ENCODE measurements around the gene SLC37A4. TPM values are rescaled to one million over a fixed set of nuclear protein-coding genes. Genes with fewer than 3 reads are reported as not detected.

Gene SLC37A4
- total and polyA plus RNA-seq, 2 of the 13 experiments (the other 11 are each of a cell fraction or from before 2014, with no cell fraction given): 43.0 to 56.1 TPM

- peak; percentile 31; the same call in 1 of the 2 replicates for TF ChIP-seq MYPOP (CRISPR knock-in tag; IDR thresholded peaks at IDR 0.05)
- TF ChIP-seq HNRNPH1 (optimal IDR thresholded peaks at IDR 0.05; ENCODE audit: low read depth, low read length): no peak
- TF ChIP-seq MEIS1 (CRISPR knock-in tag; IDR thresholded peaks at IDR 0.05; ENCODE audit: borderline replicate concordance): no peak
- TF ChIP-seq ZNF724P (CRISPR knock-in tag; IDR thresholded peaks at IDR 0.05; ENCODE audit: borderline replicate concordance): no peak
- TF ChIP-seq, protein P1, sequence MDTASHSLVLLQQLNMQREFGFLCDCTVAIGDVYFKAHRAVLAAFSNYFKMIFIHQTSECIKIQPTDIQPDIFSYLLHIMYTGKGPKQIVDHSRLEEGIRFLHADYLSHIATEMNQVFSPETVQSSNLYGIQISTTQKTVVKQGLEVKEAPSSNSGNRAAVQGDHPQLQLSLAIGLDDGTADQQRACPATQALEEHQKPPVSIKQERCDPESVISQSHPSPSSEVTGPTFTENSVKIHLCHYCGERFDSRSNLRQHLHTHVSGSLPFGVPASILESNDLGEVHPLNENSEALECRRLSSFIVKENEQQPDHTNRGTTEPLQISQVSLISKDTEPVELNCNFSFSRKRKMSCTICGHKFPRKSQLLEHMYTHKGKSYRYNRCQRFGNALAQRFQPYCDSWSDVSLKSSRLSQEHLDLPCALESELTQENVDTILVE (CRISPR knock-in tag; IDR thresholded peaks at IDR 0.05): peak; percentile 92
- TF ChIP-seq MBD4 (IDR thresholded peaks at IDR 0.05; ENCODE audit: borderline replicate concordance, low read length): no peak
- TF ChIP-seq ZSCAN29 (CRISPR knock-in tag; conservative IDR thresholded peaks at IDR 0.05): no peak
- TF ChIP-seq ZNF780A (CRISPR knock-in tag; IDR thresholded peaks at IDR 0.05): no peak
- TF ChIP-seq KDM2A (CRISPR knock-in tag; IDR thresholded peaks at IDR 0.05; ENCODE audit: borderline replicate concordance, low read depth): peak; percentile 96
- TF ChIP-seq NFIB (CRISPR knock-in tag; IDR thresholded peaks at IDR 0.05; ENCODE audit: borderline replicate concordance): no peak
- TF ChIP-seq ZNF441 (CRISPR knock-in tag; IDR thresholded peaks at IDR 0.05; ENCODE audit: borderline replicate concordance): no peak
- no peak for TF ChIP-seq ZNF883 (CRISPR knock-in tag; IDR thresholded peaks at IDR 0.05; ENCODE audit: not compliant biosample characterization)
- no peak for TF ChIP-seq ZNF678 (CRISPR knock-in tag; IDR thresholded peaks at IDR 0.05)
- peak; percentile 62; the same call in 1 of the 2 replicates for TF ChIP-seq ZFY (CRISPR knock-in tag; IDR thresholded peaks at IDR 0.05)
- TF ChIP-seq ATRX (CRISPR knock-in tag; IDR thresholded peaks at IDR 0.05; ENCODE audit: borderline replicate concordance): no peak
- TF ChIP-seq CTCF (CRISPR knock-in tag; IDR thresholded peaks at IDR 0.05): peak; percentile 12; the same call in 1 of the 2 replicates
- no peak for TF ChIP-seq KAT2B (IDR thresholded peaks at IDR 0.05; ENCODE audit: borderline replicate concordance, low read depth, low read length)
- TF ChIP-seq, protein P2, sequence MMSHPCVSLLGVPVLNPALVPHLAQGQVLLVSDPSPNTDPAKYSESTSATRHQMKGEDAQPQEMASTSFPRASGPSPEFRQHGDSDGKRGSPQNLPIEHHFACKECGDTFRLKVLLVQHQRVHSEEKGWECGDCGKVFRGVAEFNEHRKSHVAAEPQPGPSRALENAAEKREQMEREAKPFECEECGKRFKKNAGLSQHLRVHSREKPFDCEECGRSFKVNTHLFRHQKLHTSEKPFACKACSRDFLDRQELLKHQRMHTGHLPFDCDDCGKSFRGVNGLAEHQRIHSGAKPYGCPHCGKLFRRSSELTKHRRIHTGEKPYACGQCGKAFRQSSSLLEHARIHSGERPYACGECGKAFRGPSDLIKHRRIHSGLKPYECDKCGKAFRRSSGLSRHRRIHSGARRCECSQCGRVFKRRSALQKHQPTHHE (CRISPR knock-in tag; IDR thresholded peaks at IDR 0.05; ENCODE audit: borderline replicate concordance): no peak
- TF ChIP-seq ZNF180 (CRISPR knock-in tag; IDR thresholded peaks at IDR 0.05; ENCODE audit: borderline replicate concordance, low read depth): no peak
- TF ChIP-seq ZC3H4 (CRISPR knock-in tag; IDR thresholded peaks at IDR 0.05; ENCODE audit: borderline replicate concordance): no peak
- TF ChIP-seq ZNF709 (CRISPR knock-in tag; IDR thresholded peaks at IDR 0.05): no peak; the same call in 1 of the 2 replicates
- TF ChIP-seq PITX1 (CRISPR knock-in tag; IDR thresholded peaks at IDR 0.05): peak; percentile 62; the same call in 1 of the 2 replicates
- peak; percentile 81; the same call in 1 of the 2 replicates for TF ChIP-seq SP140L (CRISPR knock-in tag; IDR thresholded peaks at IDR 0.05; ENCODE audit: borderline replicate concordance)
- peak in 1 of 2 experiments; percentile 20; a peak in 1 of 4 replicates for TF ChIP-seq EP300 (IDR thresholded peaks at IDR 0.05; ENCODE audit: low read depth in 2 of 2, low read length in 2 of 2)
- TF ChIP-seq EP300 (CRISPR knock-in tag; IDR thresholded peaks at IDR 0.05; ENCODE audit: borderline replicate concordance): no peak
Measured at GRCh38 chr11:119067371-119068222, 36.9 kb upstream of the SLC37A4 start, which contains the start of gene VPS11 (continued).

Data from HepG2 (cell line).